Stimulated activated naive B cell treated with anti-CD40 and anti-IgM and Interleukin-4, amounts not matched to agents 10 μg/mL and 1 μg/mL and 100 μg/mL, for 72 hours (primary cell): ENCODE measurements around the gene PLEKHA7.

Source experiments
- ATAC-seq, 2 donors: fragments of 150-1000 bp; cut with Tn5 transposase; replicated peaks; 2 replicates each; pipeline ENCODE4 v1.10.0; 2021; ENCODE audit warnings: moderate library complexity in 1 of 2
- DNase-seq: peaks from one replicate; pipeline ENCODE4 v3.0.0; 2021
- H3K27ac Mint-ChIP-seq: one replicate; pipeline ENCODE4 v1.8.0; 2022; ENCODE audit warnings: mild to moderate bottlenecking, mixed read lengths
- H3K27me3 Mint-ChIP-seq, 2 donors: one replicate each; pipeline ENCODE4 v1.8.0; 2022; ENCODE audit warnings: mixed read lengths in 2 of 2
- H3K36me3 Mint-ChIP-seq, 2 donors: one replicate each; pipeline ENCODE4 v1.8.0; 2022; ENCODE audit warnings: mixed read lengths in 2 of 2, mild to moderate bottlenecking in 1 of 2
- H3K4me1 Mint-ChIP-seq, 2 donors: one replicate each; pipeline ENCODE4 v1.8.0; 2022; ENCODE audit warnings: mixed read lengths in 2 of 2, mild to moderate bottlenecking in 1 of 2
- H3K4me3 Mint-ChIP-seq, 2 donors: one replicate each; pipeline ENCODE4 v1.8.0; 2022; ENCODE audit warnings: mild to moderate bottlenecking in 2 of 2, mixed read lengths in 2 of 2, moderate library complexity in 1 of 2
- H3K9me3 Mint-ChIP-seq, 2 donors: one replicate each; pipeline ENCODE4 v1.8.0; 2022; ENCODE audit warnings: mixed read lengths in 2 of 2, mild to moderate bottlenecking in 1 of 2

The PLEKHA7 gene

DNA sequence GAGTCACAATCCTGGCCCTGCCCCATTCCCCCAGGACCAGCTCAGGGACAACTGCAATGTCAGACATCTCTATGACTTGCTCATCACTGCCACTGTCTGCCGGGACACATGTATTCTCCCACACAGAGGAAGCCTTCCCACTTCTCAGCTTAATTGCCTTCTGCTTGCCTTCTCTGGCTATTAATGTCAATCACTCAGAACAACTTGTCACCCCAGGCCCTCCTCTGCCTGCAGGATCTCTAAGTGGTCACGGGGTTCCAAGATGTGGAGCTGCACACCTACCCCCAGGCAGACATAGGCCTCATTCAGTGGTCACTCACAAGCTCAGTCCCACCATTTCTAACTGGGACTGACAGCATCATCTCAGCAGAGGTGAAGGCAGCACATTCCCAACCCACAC lies 15.1 kb downstream of the PLEKHA7 start:
- no peaks in the 10 kb centered on the region for H3K9me3 Mint-ChIP-seq
- H3K36me3 Mint-ChIP-seq: no peaks in the 10 kb centered on the region
- DNase-seq: no peak
- H3K4me1 Mint-ChIP-seq: no peaks in the 10 kb centered on the region
- no peak overlapping the region for H3K4me3 Mint-ChIP-seq
- no peak overlapping the region for H3K27ac Mint-ChIP-seq
- no peak for ATAC-seq
- H3K27me3 Mint-ChIP-seq: no peaks in the 10 kb centered on the region

DNA sequence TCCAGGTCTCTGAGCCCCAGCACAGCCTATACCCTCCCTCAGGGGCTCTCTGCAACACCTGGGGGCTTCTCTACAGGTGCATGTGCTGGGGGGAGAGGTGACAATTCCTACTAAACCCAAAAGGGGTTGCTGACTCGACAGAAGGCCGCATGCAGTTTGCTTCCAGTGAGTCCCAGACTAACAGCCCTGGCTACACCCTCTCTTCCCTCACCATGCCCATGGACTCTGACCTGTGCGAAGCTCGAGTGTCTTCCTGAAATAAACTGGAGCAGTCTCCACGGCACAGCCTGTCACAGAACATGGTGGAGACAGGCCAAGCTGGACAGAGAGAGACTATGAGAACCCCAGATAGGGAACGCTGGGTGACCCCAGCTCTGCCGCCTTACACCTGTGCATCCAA lies 16.6 kb downstream of the PLEKHA7 start:
- H3K9me3 Mint-ChIP-seq: no peaks in the 10 kb centered on the region
- no peaks in the 10 kb centered on the region for H3K4me1 Mint-ChIP-seq
- no peak overlapping the region for H3K4me3 Mint-ChIP-seq
- no peaks in the 10 kb centered on the region for H3K36me3 Mint-ChIP-seq
- H3K27me3 Mint-ChIP-seq: no peaks in the 10 kb centered on the region
- no peak for ATAC-seq
- DNase-seq: no peak
- H3K27ac Mint-ChIP-seq: no peak overlapping the region

DNA sequence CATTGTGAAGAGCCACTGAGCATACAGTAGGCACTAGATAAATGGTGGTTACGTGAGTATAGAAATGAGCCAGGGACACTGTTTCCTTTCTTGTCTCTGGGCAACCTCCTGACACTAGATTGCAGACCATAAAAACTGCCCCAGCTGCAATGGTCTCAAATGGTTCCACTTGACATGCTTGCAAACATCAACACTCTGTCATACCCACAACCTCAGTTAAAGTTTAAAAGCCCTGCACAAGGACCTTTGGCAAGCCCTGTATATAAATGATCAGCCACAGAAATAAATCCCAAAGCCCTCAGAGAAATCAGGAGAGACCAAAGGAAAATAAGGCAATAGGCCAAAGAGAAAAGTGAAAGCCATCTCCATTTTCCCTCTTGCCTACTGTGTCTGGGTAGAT lies 20.7 kb downstream of the PLEKHA7 start:
- H3K9me3 Mint-ChIP-seq: no peaks in the 10 kb centered on the region
- no peaks in the 10 kb centered on the region for H3K27me3 Mint-ChIP-seq
- H3K27ac Mint-ChIP-seq: no peak overlapping the region
- no peak for DNase-seq
- ATAC-seq: no peak
- no peaks in the 10 kb centered on the region for H3K4me1 Mint-ChIP-seq
- H3K36me3 Mint-ChIP-seq: no peaks in the 10 kb centered on the region
- no peak overlapping the region for H3K4me3 Mint-ChIP-seq

DNA sequence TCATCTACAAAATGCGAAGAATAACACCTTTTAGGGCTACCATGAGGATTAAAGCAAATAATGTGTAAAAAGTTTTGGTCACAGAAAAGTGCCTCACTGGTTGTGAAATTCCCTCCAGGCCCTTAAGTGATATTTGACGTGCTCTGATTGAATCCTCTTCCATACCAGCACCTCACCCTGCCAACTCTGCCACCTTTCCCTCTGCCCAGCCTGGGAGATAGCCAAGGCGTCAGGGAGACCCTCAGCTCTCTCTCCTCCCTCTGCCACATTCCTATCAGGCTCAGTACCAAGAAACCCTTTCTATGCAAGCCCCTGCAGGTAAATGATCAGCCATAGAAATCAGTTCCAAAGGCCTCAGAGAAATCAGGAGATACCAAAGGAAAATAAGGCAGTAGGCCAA lies 21.4 kb downstream of the PLEKHA7 start:
- Mint-ChIP-seq H3K27me3 (no peaks in the 10 kb centered on the region), H3K36me3 (no peaks in the 10 kb centered on the region), H3K27ac (no peak overlapping the region), H3K4me3 (no peak overlapping the region), H3K4me1 (peaks cover 0 to under 1% of the 10 kb centered on the region in 2 donors), H3K9me3 (no peaks in the 10 kb centered on the region)
- no peak for DNase-seq
- ATAC-seq: no peak

DNA sequence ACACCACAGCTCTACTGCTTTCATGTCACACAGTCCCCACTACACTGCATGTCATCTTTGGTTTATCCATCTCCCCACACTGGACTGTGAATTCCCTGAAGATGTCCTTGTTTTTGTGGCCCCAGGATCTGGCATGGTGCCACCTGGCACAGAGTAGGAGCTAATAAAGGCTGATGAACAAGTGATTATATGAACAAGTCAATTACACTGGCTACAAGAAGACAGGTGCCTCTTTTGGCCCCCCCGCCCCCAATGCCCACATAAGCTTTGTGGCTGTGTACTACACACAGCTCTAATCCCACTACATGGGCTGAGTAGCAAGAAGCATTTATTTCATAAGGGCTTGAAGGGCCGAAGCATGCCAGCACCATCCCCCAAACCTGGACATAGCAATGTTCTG lies 24.7 kb downstream of the PLEKHA7 start:
- no peak overlapping the region for H3K4me3 Mint-ChIP-seq
- H3K27ac Mint-ChIP-seq: no peak overlapping the region
- ATAC-seq (no peak), DNase-seq (no peak)
- no peaks in the 10 kb centered on the region for H3K9me3 Mint-ChIP-seq
- no peaks in the 10 kb centered on the region for H3K27me3 Mint-ChIP-seq
- peaks cover 13 to 24% of the 10 kb centered on the region in 2 donors for H3K4me1 Mint-ChIP-seq
- peaks cover 0 to 4% of the 10 kb centered on the region in 2 donors for H3K36me3 Mint-ChIP-seq

DNA sequence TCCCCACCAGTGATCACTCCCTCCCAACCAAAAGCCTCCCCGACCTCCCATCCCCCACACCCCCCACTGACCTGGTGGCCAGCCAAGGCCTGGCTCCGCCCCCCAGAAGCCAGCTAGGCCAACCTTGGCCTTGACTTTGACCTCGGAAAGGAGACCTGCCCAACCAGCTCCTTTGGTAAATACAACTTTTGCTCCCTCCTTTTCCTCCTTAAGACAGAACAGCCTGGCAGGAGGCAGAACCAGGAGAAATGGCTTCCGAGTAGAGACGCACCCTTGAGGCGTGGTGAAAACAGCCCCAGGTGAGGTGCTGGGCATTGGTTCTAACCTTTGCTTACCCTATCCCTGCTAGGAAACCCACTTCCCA lies 27.0 kb downstream of the PLEKHA7 start:
- Mint-ChIP-seq H3K27me3 (no peaks in the 10 kb centered on the region), H3K4me1 (peaks cover 21 to 36% of the 10 kb centered on the region in 2 donors), H3K4me3 (no peak overlapping the region), H3K36me3 (peaks cover 0 to 4% of the 10 kb centered on the region in 2 donors), H3K27ac (no peak overlapping the region), H3K9me3 (no peaks in the 10 kb centered on the region)
- DNase-seq: no peak
- ATAC-seq: no peak

DNA sequence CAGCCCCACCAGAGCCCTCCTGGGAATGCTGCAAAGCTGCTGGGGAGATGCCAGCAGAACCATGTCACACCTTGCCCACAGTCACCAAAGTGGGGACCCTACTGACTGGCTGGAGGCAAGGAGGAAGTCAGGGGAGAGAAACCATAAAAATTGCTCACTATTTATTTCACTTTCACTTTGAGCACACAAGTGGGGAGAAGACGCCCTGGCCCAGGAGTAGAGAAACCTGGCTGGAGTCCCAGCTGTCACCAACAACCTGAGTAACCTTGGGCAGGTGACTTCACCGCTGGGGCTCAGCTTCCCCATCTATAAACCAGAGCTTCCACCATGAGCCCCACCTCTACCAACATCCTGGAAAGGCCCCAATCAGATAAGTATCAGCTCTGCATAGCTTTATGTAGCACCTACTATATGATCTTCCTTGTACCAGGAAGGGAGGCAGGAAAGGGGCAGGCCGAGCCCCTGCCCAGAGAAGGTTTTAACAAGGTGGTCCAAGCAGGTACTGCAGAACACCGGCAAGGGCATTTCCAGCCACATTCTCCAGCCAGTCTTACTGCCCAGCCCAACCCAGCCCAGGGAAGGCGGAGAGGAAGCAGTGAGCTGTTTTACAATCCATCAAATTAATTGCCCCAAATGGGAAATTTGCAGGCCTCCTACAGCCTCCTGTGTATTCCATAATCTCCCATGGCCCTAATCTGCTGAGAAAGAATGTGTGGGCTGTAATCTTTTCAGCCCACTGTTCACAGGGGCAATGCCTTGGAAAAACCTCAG lies 27.6 kb downstream of the PLEKHA7 start:
- peaks cover 0 to 4% of the 10 kb centered on the region in 2 donors for H3K36me3 Mint-ChIP-seq
- peaks cover 21 to 36% of the 10 kb centered on the region in 2 donors for H3K4me1 Mint-ChIP-seq
- DNase-seq (peak; percentile 32), ATAC-seq (peak; percentile 93 to 94)
- H3K27me3 Mint-ChIP-seq: no peaks in the 10 kb centered on the region
- peak overlapping the region; percentile 30 to 34 for H3K4me3 Mint-ChIP-seq
- peak overlapping the region; percentile 69 for H3K27ac Mint-ChIP-seq
- H3K9me3 Mint-ChIP-seq: no peaks in the 10 kb centered on the region

DNA sequence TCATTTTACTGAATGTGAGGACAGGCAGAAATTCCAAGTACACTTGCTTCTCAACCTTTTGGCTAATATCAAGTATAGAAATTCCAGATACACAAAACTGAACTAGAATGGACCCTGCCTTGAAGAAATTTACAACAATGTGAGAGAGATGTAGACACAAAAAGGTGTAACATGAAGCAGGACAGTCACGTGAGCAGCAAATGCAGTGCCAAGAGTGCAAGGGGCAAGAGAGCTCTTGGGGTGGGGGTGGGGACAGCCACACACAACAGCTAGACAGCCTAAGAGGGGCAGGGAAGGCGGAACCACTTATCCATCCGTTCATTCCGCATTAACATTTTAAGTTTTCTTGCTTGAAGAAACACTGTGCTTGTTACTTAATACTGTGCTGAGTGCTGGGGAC lies 28.9 kb downstream of the PLEKHA7 start:
- H3K9me3 Mint-ChIP-seq: no peaks in the 10 kb centered on the region
- no peak overlapping the region for H3K27ac Mint-ChIP-seq
- DNase-seq: no peak
- no peak overlapping the region for H3K4me3 Mint-ChIP-seq
- ATAC-seq: no peak
- H3K27me3 Mint-ChIP-seq: no peaks in the 10 kb centered on the region
- peaks cover 0 to 4% of the 10 kb centered on the region in 2 donors for H3K36me3 Mint-ChIP-seq
- H3K4me1 Mint-ChIP-seq: peaks cover 21 to 36% of the 10 kb centered on the region in 2 donors

DNA sequence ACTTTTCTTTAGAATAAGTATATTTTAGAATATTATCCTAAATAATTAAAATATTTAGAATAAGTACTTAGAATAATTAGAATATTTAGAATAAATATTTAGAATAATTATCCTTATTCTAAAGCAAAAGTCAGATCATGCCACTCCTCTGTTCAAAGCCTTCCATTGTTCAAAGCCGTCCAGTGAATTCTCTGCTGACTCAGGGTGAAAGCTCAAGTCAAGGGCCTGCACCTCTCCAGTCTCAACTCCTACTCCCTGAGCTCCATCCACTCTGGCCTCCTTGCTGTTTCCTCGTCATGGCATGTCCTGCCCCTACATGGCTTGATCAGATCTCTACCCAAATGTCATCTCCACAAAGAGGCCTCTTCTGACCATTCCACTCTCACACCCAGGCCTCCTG lies 30.0 kb downstream of the PLEKHA7 start:
- no peaks in the 10 kb centered on the region for H3K27me3 Mint-ChIP-seq
- ATAC-seq (no peak), DNase-seq (no peak)
- H3K36me3 Mint-ChIP-seq: peaks cover 0 to 4% of the 10 kb centered on the region in 2 donors
- peak overlapping the region; percentile 56 for H3K27ac Mint-ChIP-seq
- H3K4me3 Mint-ChIP-seq: no peak overlapping the region
- peaks cover 21 to 36% of the 10 kb centered on the region in 2 donors for H3K4me1 Mint-ChIP-seq
- H3K9me3 Mint-ChIP-seq: no peaks in the 10 kb centered on the region

DNA sequence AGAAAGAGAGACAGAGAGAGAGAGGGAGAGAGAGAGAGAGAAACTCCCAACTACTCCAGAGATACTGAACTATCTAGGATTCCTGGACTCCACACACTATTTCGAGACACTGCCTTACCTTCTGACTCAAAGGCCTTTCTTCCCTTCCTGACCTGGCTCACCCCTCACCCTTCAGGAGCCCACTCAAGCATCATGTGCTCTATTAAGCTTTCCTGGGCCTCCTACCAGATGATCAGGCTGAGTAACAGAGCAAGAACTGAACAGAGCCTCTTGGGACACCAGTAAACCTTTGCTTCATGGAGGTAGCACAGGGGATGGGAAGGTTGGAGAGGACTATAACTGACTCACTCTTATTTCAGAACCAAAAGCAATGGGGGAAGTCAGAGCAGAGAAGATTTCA lies 31.4 kb downstream of the PLEKHA7 start:
- H3K27ac Mint-ChIP-seq: no peak overlapping the region
- H3K9me3 Mint-ChIP-seq: no peaks in the 10 kb centered on the region
- no peaks in the 10 kb centered on the region for H3K27me3 Mint-ChIP-seq
- H3K4me1 Mint-ChIP-seq: peaks cover 21 to 35% of the 10 kb centered on the region in 2 donors
- ATAC-seq (no peak), DNase-seq (no peak)
- H3K4me3 Mint-ChIP-seq: no peak overlapping the region
- H3K36me3 Mint-ChIP-seq: peaks cover 0 to 4% of the 10 kb centered on the region in 2 donors

DNA sequence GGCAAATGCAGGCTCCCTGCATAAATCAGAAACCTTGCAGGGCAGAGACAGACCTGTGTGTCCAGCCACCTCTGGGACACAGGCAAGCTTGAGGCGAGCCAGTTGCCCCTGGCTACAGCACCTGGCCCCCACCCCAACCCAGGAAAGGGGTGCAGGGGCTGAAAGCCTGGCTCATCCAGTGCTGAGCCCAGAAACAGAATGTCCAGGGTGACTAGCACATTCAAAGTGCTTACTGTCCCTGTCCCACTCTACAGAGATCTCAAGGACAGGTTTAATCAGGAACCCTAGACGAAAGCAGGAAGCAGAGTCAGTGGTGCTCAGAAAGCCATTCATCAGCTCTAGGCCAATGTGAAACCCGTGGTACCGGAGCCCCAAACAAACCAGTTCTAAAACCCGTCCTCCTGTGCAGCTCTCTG lies 31.9 kb downstream of the PLEKHA7 start:
- Mint-ChIP-seq H3K9me3 (no peaks in the 10 kb centered on the region), H3K4me1 (peaks cover 18 to 30% of the 10 kb centered on the region in 2 donors), H3K27ac (no peak overlapping the region), H3K4me3 (no peak overlapping the region), H3K27me3 (peaks cover 0 to 2% of the 10 kb centered on the region in 2 donors), H3K36me3 (no peaks in the 10 kb centered on the region)
- ATAC-seq: no peak
- no peak for DNase-seq

DNA sequence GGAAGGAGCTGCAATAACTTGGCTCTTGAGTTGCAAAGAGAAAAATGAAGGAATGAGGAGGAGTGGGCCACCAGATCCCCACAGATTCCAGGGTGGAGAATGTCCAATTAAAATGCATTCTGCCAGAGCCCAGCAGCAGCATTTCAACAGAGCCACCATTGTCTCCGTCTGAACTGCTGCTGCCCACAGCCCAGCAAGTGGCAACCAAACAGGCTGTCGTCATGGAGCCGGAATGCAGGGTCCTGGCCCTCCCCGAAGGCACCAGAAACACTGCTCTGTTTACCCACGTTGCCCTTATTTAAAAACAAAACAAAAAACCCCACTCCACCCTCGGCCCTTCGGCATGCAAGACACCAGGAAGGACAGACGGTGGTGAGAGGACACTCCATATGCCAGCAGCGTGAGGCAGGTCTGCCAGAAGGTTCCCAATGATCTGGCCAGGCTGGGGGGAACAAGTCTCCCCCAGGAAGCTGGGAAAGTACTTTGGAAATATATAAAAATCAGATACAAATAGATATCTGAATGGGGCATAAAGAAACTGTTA lies 32.5 kb downstream of the PLEKHA7 start:
- Mint-ChIP-seq H3K36me3 (no peaks in the 10 kb centered on the region), H3K4me1 (peaks cover 18 to 28% of the 10 kb centered on the region in 2 donors), H3K4me3 (no peak overlapping the region), H3K9me3 (no peaks in the 10 kb centered on the region), H3K27ac (no peak overlapping the region), H3K27me3 (peaks cover 0 to 7% of the 10 kb centered on the region in 2 donors)
- DNase-seq (no peak), ATAC-seq (no peak)

DNA sequence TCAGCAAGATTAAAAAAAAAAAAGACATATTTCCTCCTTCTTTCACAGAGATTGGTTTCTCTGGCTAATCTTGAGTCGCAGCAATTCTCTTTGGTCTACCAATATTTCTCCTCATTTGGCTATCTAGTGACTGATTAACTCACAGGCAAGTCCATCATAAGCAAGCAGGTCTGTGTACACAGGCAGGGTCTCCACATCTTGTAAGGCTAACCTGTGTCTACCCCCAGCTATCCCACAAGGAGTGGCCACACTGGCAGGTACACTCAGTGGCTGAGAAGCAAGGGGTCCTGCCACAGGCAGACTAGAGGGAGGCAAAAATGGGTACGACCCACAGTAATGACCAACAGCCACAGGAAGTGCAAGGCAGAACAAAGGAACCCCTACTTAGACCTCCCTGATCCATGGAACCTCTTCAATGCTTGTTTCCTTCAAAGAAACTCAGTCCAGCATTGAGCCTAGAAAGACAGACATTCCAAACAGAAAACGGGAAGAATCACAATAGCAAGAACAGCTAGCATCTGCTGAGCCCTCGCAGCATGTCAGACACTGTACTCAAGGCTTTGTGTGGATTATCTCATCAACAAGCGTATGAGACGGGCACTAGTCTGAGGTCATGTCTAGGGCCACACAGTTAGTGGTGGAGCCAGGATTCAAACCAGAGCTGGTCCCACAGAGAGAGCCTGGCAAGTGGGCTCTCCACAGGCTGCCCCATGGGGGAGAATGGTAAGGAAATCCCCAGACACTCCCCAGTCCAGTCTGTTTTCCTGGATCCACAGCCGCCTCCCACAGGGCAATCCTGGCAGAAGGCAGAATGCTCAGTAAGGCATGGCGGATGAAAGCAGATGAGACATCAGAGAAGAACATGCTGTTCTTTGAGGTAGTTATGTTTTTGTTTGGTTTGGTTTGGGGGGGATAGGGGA lies 34.3 kb downstream of the PLEKHA7 start:
- H3K9me3 Mint-ChIP-seq: no peaks in the 10 kb centered on the region
- ATAC-seq (no peak), DNase-seq (no peak)
- no peaks in the 10 kb centered on the region for H3K36me3 Mint-ChIP-seq
- peaks cover 0 to 7% of the 10 kb centered on the region in 2 donors for H3K27me3 Mint-ChIP-seq
- peaks cover 8 to 20% of the 10 kb centered on the region in 2 donors for H3K4me1 Mint-ChIP-seq
- H3K27ac Mint-ChIP-seq: no peak overlapping the region
- no peak overlapping the region for H3K4me3 Mint-ChIP-seq

DNA sequence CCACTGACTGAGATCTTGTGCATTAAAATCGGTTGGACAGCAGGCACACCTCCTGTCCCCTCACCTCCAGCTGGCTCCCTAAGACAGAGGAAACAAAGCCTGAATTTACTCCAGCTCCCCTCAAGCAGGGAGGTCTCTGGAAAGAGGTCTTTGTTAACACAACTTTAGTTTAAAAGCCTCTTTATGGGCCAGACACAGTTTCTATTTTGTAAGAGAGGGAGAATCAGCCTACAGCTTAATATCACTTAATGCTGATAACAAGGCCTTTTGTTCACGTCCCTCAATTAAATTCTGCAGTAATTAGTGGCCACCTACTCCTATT lies 36.3 kb downstream of the PLEKHA7 start:
- Mint-ChIP-seq H3K9me3 (no peaks in the 10 kb centered on the region), H3K27ac (no peak overlapping the region), H3K4me1 (peaks cover 6 to 15% of the 10 kb centered on the region in 2 donors), H3K27me3 (peaks cover 0 to 7% of the 10 kb centered on the region in 2 donors), H3K36me3 (no peaks in the 10 kb centered on the region), H3K4me3 (no peak overlapping the region)
- no peak for ATAC-seq
- no peak for DNase-seq
